H9 (cell line): Measurements from ENCODE around the gene ZNF423. TPM values are rescaled to one million over a fixed set of nuclear protein-coding genes. Genes with fewer than 3 reads are reported as not detected.

ENCODE experiments used
- DNase-seq: peaks from one replicate; pipeline ENCODE4 v3.0.0-alpha.2; 2017
- H2AFZ ChIP-seq: one replicate; pipeline ENCODE4 v1.6.1; 2013; ENCODE audit warnings: mild to moderate bottlenecking, low read length, control low read depth, moderate library complexity
- H2AK5ac ChIP-seq: 2 replicates; pipeline ENCODE4 v1.6.1; 2013; ENCODE audit warnings: low read length, control low read depth, mixed read lengths; ENCODE audit not compliant: insufficient read length
- H2BK120ac ChIP-seq: one replicate; pipeline ENCODE4 v1.6.1; 2013; ENCODE audit warnings: low read depth, mild to moderate bottlenecking, low read length, control low read depth, inconsistent platforms; ENCODE audit not compliant: poor library complexity, severe bottlenecking
- H2BK12ac ChIP-seq: 2 replicates; pipeline ENCODE4 v1.6.1; 2013; ENCODE audit warnings: low read length, control low read depth, mixed read lengths, low read depth; ENCODE audit not compliant: insufficient read length
- H2BK15ac ChIP-seq: 2 replicates; pipeline ENCODE4 v1.6.1; 2013; ENCODE audit warnings: low read depth, low read length, control low read depth
- H2BK20ac ChIP-seq: one replicate; pipeline ENCODE4 v1.6.1; 2013; ENCODE audit warnings: low read depth, mild to moderate bottlenecking, low read length, control low read depth, inconsistent platforms; ENCODE audit not compliant: poor library complexity, severe bottlenecking
- H2BK5ac ChIP-seq: 2 replicates; pipeline ENCODE4 v1.6.1; 2013; ENCODE audit warnings: low read length, control low read depth, mixed read lengths; ENCODE audit not compliant: insufficient read length
- H3K14ac ChIP-seq: 2 replicates; pipeline ENCODE4 v1.6.1; 2013; ENCODE audit warnings: low read length, control low read depth; ENCODE audit not compliant: insufficient read depth
- H3K18ac ChIP-seq: 2 replicates; pipeline ENCODE4 v1.6.1; 2013; ENCODE audit warnings: low read depth, mild to moderate bottlenecking, mixed read lengths, low read length, control low read depth; ENCODE audit not compliant: insufficient read length
- H3K23ac ChIP-seq: 2 replicates; pipeline ENCODE4 v1.6.1; 2013; ENCODE audit warnings: low read length, control low read depth, mixed read lengths, low read depth; ENCODE audit not compliant: insufficient read length
- H3K23me2 ChIP-seq: 2 replicates; pipeline ENCODE4 v1.6.1; 2013; ENCODE audit warnings: low read depth, mild to moderate bottlenecking, mixed read lengths, low read length, control low read depth; ENCODE audit not compliant: insufficient read length, poor library complexity, severe bottlenecking
- H3K27ac ChIP-seq: 2 replicates; pipeline ENCODE4 v1.5.1; 2013; ENCODE audit warnings: low read length, control low read depth, mixed read lengths, low read depth; ENCODE audit not compliant: insufficient read length
- H3K27me3 ChIP-seq: 2 replicates; pipeline ENCODE4 v1.6.1; 2013; ENCODE audit warnings: low read length, control low read depth, inconsistent platforms; ENCODE audit not compliant: insufficient read depth
- H3K4ac ChIP-seq: 2 replicates; pipeline ENCODE4 v1.6.1; 2013; ENCODE audit warnings: low read depth, mild to moderate bottlenecking, control low read depth, inconsistent platforms, low read length, moderate library complexity
- H3K4me1 ChIP-seq: 2 replicates; pipeline ENCODE4 v1.6.1; 2013; ENCODE audit warnings: low read length, control low read depth, inconsistent platforms; ENCODE audit not compliant: insufficient read depth
- H3K4me2 ChIP-seq: 2 replicates; pipeline ENCODE4 v1.6.1; 2013; ENCODE audit warnings: low read length, control low read depth, mixed read lengths; ENCODE audit not compliant: insufficient read length, insufficient read depth
- H3K56ac ChIP-seq: 2 replicates; pipeline ENCODE4 v1.6.1; 2013; ENCODE audit warnings: low read depth, mild to moderate bottlenecking, mixed read lengths, low read length, control low read depth; ENCODE audit not compliant: insufficient read length
- H3K79me1 ChIP-seq: 2 replicates; pipeline ENCODE4 v1.6.1; 2013; ENCODE audit warnings: low read depth, mild to moderate bottlenecking, moderate library complexity, low read length, control low read depth, inconsistent platforms; ENCODE audit not compliant: insufficient read depth, poor library complexity, severe bottlenecking
- H3K79me2 ChIP-seq: 2 replicates; pipeline ENCODE4 v1.6.1; 2013; ENCODE audit warnings: low read length, control low read depth, inconsistent platforms; ENCODE audit not compliant: insufficient read depth
- H3K9ac ChIP-seq: 2 replicates; pipeline ENCODE4 v1.6.1; 2013; ENCODE audit warnings: low read length, control low read depth, mixed read lengths; ENCODE audit not compliant: insufficient read length; ENCODE audit errors: extremely low read depth
- H3K9me3 ChIP-seq: one replicate; pipeline ENCODE4 v1.6.1; 2013; ENCODE audit warnings: low read depth, low read length, inconsistent platforms; ENCODE audit not compliant: control insufficient read depth
- H3T11ph ChIP-seq: one replicate; pipeline ENCODE4 v1.6.1; 2013; ENCODE audit warnings: mild to moderate bottlenecking, low read length, control low read depth, inconsistent platforms
- H4K20me1 ChIP-seq: one replicate; pipeline ENCODE4 v1.6.1; 2013; ENCODE audit not compliant: control insufficient read depth, insufficient read length, insufficient read depth
- H4K5ac ChIP-seq: 2 replicates; pipeline ENCODE4 v1.6.1; 2013; ENCODE audit warnings: low read depth, mild to moderate bottlenecking, mixed read lengths, low read length, control low read depth; ENCODE audit not compliant: insufficient read length
- H4K8ac ChIP-seq: replicated peaks from 2 replicates; pipeline ENCODE4 v1.6.1; 2013; ENCODE audit warnings: low read length, control low read depth, mixed read lengths, low read depth; ENCODE audit not compliant: insufficient read length
- H4K91ac ChIP-seq: 2 replicates; pipeline ENCODE4 v1.6.1; 2013; ENCODE audit warnings: low read depth, mild to moderate bottlenecking, moderate library complexity, mixed read lengths, low read length, control low read depth; ENCODE audit not compliant: insufficient read length
- H3K27ac Mint-ChIP-seq, 3 experiments: 2 replicates in 2 of 3; 3 replicates in 1 of 3; pipeline ENCODE4 v1.8.0; 2020 to 2021; ENCODE audit warnings: mixed read lengths in 3 of 3, mild to moderate bottlenecking in 1 of 3, moderate library complexity in 1 of 3
- H3K27me3 Mint-ChIP-seq: 2 replicates; pipeline ENCODE4 v1.8.0; 2021; ENCODE audit warnings: low read depth, mild to moderate bottlenecking, moderate library complexity, mixed read lengths
- H3K36me3 Mint-ChIP-seq, 3 experiments: 2 replicates in 2 of 3; 3 replicates in 1 of 3; pipeline ENCODE4 v1.8.0; 2020 to 2021; ENCODE audit warnings: low read depth in 3 of 3, mixed read lengths in 3 of 3; ENCODE audit not compliant: insufficient read depth in 1 of 3
- H3K4me1 Mint-ChIP-seq, 2 experiments: 2 replicates each; pipeline ENCODE4 v1.8.0; 2020; ENCODE audit warnings: mixed read lengths in 2 of 2
- H3K4me3 Mint-ChIP-seq, 2 experiments: 2 replicates in 1 of 2; 3 replicates in 1 of 2; pipeline ENCODE4 v1.8.0; 2020 to 2021; ENCODE audit warnings: mild to moderate bottlenecking in 2 of 2, mixed read lengths in 2 of 2, moderate library complexity in 1 of 2
- H3K9me3 Mint-ChIP-seq, 2 experiments: 2 replicates in 1 of 2; 3 replicates in 1 of 2; pipeline ENCODE4 v1.8.0; 2020; ENCODE audit warnings: mild to moderate bottlenecking in 2 of 2, mixed read lengths in 2 of 2, moderate library complexity in 1 of 2
- CTCF ChIP-seq: fragments of 200-600 bp; sonication (generic); conservative IDR thresholded peaks from 3 replicates; pipeline ENCODE4 v1.8.0; 2021; ENCODE audit warnings: antibody characterized with exemption, mild to moderate bottlenecking
- WGBS: extraction: QIAGEN DNeasy Blood & Tissue Kit; methylation state at CpG from one replicate; pipeline ENCODE4 v1.1.7; 2013; ENCODE audit warnings: missing lambda C conversion rate, low lambda C conversion rate, mixed read lengths; ENCODE audit not compliant: insufficient read length; ENCODE audit errors: extremely low coverage; 5-methylcytosine and 5-hydroxymethylcytosine counted together
- total RNA-seq: library from RNA; stranded (reverse); gene quantifications from 2 replicates; pipeline ENCODE4 v1.2.1, GENCODE V29; 2021

Gene ZNF423
- total RNA-seq, 1 experiment from 2014 or later, result 51.5 TPM

- Histone ChIP-seq H3K79me1 (no peaks in the 10 kb centered on the region), H4K8ac (no peak overlapping the region), H4K5ac (no peak overlapping the region), H3K23ac (no peak overlapping the region), H2BK5ac (no peak overlapping the region), H2BK15ac (no peak overlapping the region), H3K14ac (no peak overlapping the region), H3K4ac (no peak overlapping the region), H3K9ac (no peak overlapping the region), H3K27me3 (no peaks in the 10 kb centered on the region), H3K18ac (no peak overlapping the region), H3K56ac (no peak overlapping the region), H3K23me2 (no peaks in the 10 kb centered on the region), H3K4me1 (peaks cover 7% of the 10 kb centered on the region), H4K91ac (no peak overlapping the region), H4K20me1 (no peaks in the 10 kb centered on the region), H3K4me2 (no peak overlapping the region), H2BK20ac (no peak overlapping the region), H3K27ac (no peak overlapping the region), H2BK12ac (no peak overlapping the region), H3K79me2 (no peaks in the 10 kb centered on the region), H3K9me3 (no peaks in the 10 kb centered on the region), H3T11ph (no peak overlapping the region), H2AK5ac (no peak overlapping the region), H2BK120ac (no peak overlapping the region), H2AFZ (no peak overlapping the region)
- Mint-ChIP-seq H3K4me1 (peaks cover 47 to 48% of the 10 kb centered on the region in 2 experiments), H3K4me3 (no peak overlapping the region), H3K9me3 (no peaks in the 10 kb centered on the region), H3K36me3 (no peaks in the 10 kb centered on the region; a peak in 1 of 7 replicates), H3K27me3 (no peaks in the 10 kb centered on the region), H3K27ac (peak overlapping the region in 2 of 3 experiments; percentile 15 to 44; a peak in 3 of 7 replicates)
- WGBS, result no CpG with 5 or more reads among the region's 11 CpGs
- no peak for DNase-seq
- TF ChIP-seq CTCF, result no peak
Observed at GRCh38 chr16:49706620-49707355, 149.1 kb downstream of the ZNF423 start.
